ENCODE measurements around the gene OXNAD1. TPM values are rescaled to one million over a fixed set of nuclear protein-coding genes. Genes with fewer than 3 reads are reported as not detected.

The OXNAD1 gene
- polyA plus RNA-seq, 1 of the 3 experiments (the other 2 are of a cell fraction): 6.9 TPM

- TF ChIP-seq ZBTB33 (IDR thresholded peaks at IDR 0.05; ENCODE audit: borderline replicate concordance, low read depth): no peak
- TF ChIP-seq TCF12 (IDR thresholded peaks at IDR 0.05): no peak
These were observed 64.2 kb downstream of the OXNAD1 start (continued) for GRCh38 chr3:16329036-16329825.

- H3K4me2 ChIP-seq: no peak overlapping the region
- peaks cover 0 to 8% of the 10 kb centered on the region in 2 experiments; a peak in 2 of 4 replicates for H3K4me1 ChIP-seq (ENCODE audit: control insufficient read depth in 1 of 2, insufficient read depth in 2 of 2, low read depth in 1 of 2, low read length in 1 of 2)
- ChIA-PET POLR2A (no interaction called here), CTCF (interaction anchor here (0.9 to 1.3 kb wide), 2 partner anchors 10 to 39 kb away, joined by 3 read pairs; no protein-coding TSS in a partner anchor)
- H3K27ac ChIP-seq (ENCODE audit: low read depth in 2 of 2, low read length in 1 of 2): peak overlapping the region in 1 of 2 experiments; percentile 43; a peak in 1 of 4 replicates
- no peak overlapping the region for H3K9ac ChIP-seq
- H3K27me3 ChIP-seq (ENCODE audit: insufficient read depth): no peaks in the 10 kb centered on the region
- H2AFZ ChIP-seq (ENCODE audit: low read depth): no peak overlapping the region
- no peaks in the 10 kb centered on the region for H3K79me2 ChIP-seq (ENCODE audit: insufficient read depth)
- H3K9me3 ChIP-seq: peaks cover 10% of the 10 kb centered on the region; the same call in 1 of the 2 replicates
- H3K4me3 ChIP-seq (ENCODE audit: low read depth in 2 of 2, low read length in 1 of 2): no peak overlapping the region
- peaks cover 28 to 30% of the 10 kb centered on the region in 2 experiments for H3K36me3 ChIP-seq (replicated peaks in 1 of 2; ENCODE audit: control insufficient read depth in 1 of 2, insufficient read depth in 2 of 2, low read length in 1 of 2)
- no peaks in the 10 kb centered on the region for H4K20me1 ChIP-seq (ENCODE audit: insufficient read depth)
- WGBS (ENCODE audit: low lambda C conversion rate): 74% methylated on average over 9 of the region's 9 CpGs
- peaks cover 6% of the 10 kb centered on the region for H3F3A ChIP-seq (replicated peaks; ENCODE audit: insufficient read depth)
- no peaks in the 10 kb centered on the region for H3K9me2 ChIP-seq
- no peak for DNase-seq
- TF ChIP-seq MAX (IDR thresholded peaks at IDR 0.05; ENCODE audit: low read depth) (no peak), NRF1 (IDR thresholded peaks at IDR 0.05; ENCODE audit: low read depth, low read length) (no peak), EZH2phosphoT487 (IDR thresholded peaks at IDR 0.05; ENCODE audit: borderline replicate concordance, low read depth) (no peak), PBX3 (IDR thresholded peaks at IDR 0.05) (no peak), REST (IDR thresholded peaks at IDR 0.05; ENCODE audit: low read depth, low read length) (no peak), FOXM1 (IDR thresholded peaks at IDR 0.05; ENCODE audit: low read depth) (no peak), RCOR1 (IDR thresholded peaks at IDR 0.05; ENCODE audit: low read length) (no peak), CTCF (IDR thresholded peaks at IDR 0.05) (no peak), FOSL2 (IDR thresholded peaks at IDR 0.05; ENCODE audit: borderline replicate concordance, low read depth) (no peak), RXRA (IDR thresholded peaks at IDR 0.05; ENCODE audit: borderline replicate concordance, low read depth) (no peak), ZBTB33 (IDR thresholded peaks at IDR 0.05; ENCODE audit: borderline replicate concordance, low read depth) (no peak), RFX5 (IDR thresholded peaks at IDR 0.05; ENCODE audit: low read length) (no peak), NFIC (IDR thresholded peaks at IDR 0.05; ENCODE audit: borderline replicate concordance) (no peak), MEF2A (IDR thresholded peaks at IDR 0.05; ENCODE audit: borderline replicate concordance, low read depth) (no peak), ELF1 (IDR thresholded peaks at IDR 0.05) (no peak), POLR2AphosphoS5 (IDR thresholded peaks at IDR 0.05; ENCODE audit: low read depth, low read length) (no peak), USF1 (IDR thresholded peaks at IDR 0.05; ENCODE audit: borderline replicate concordance, low read depth) (no peak), YY1 (IDR thresholded peaks at IDR 0.05; ENCODE audit: low read depth) (no peak)
These were observed 64.8 kb downstream of the OXNAD1 start for GRCh38 chr3:16329826-16330129.
